ENCODE data around the gene DRC1.

- TF ChIP-seq, protein P1, sequence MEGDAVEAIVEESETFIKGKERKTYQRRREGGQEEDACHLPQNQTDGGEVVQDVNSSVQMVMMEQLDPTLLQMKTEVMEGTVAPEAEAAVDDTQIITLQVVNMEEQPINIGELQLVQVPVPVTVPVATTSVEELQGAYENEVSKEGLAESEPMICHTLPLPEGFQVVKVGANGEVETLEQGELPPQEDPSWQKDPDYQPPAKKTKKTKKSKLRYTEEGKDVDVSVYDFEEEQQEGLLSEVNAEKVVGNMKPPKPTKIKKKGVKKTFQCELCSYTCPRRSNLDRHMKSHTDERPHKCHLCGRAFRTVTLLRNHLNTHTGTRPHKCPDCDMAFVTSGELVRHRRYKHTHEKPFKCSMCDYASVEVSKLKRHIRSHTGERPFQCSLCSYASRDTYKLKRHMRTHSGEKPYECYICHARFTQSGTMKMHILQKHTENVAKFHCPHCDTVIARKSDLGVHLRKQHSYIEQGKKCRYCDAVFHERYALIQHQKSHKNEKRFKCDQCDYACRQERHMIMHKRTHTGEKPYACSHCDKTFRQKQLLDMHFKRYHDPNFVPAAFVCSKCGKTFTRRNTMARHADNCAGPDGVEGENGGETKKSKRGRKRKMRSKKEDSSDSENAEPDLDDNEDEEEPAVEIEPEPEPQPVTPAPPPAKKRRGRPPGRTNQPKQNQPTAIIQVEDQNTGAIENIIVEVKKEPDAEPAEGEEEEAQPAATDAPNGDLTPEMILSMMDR (IDR thresholded peaks at IDR 0.05; ENCODE audit: low read depth, low read length, poor library complexity, severe bottlenecking), result no peak
- no peak for TF ChIP-seq EZH2phosphoT487 (IDR thresholded peaks at IDR 0.05; ENCODE audit: borderline replicate concordance, low read length)
Measured at GRCh38 chr2:26451700-26452099, 50.0 kb downstream of the DRC1 start.

All from DOHH2 (cell line).